Sciatic nerve (tissue), 2 donors: ENCODE results near the gene SNHG17. TPM values are rescaled to one million over a fixed set of nuclear protein-coding genes. Genes with fewer than 3 reads are reported as not detected.
"Not testable (repeated sequence)": the region's sequence is repeated elsewhere in the genome, so short reads cannot be mapped to it uniquely, and the experiment has no call there.

Experiments
- ATAC-seq: fragments of 200-7000 bp; cut with Tn5 transposase; one replicate; pipeline ENCODE4 v1.9.1; 2020; ENCODE audit warnings: mild to moderate bottlenecking, moderate library complexity
- DNase-seq: peaks from one replicate; pipeline ENCODE4 v3.0.0-alpha.2; 2020; ENCODE audit warnings: low spot score
- intact Hi-C: fragments of 100-400 bp; cut with DNase I; formaldehyde crosslinking; loops from one replicate; pipeline ENCODE4 v1.14.2; 2022
- total RNA-seq: library from RNA; stranded (reverse); fragmentation: NEBNext Ultra II Directional; extraction: Animal tissue kit (Norgen Biotek cat#: 25700); gene quantifications from one replicate; pipeline ENCODE4 v1.2.1, GENCODE V29; 2021
- donor health status: DM: no; HTN: no; CAD: no.
- donor health status: DM: no; HTN: no; CAD: no.

The SNHG17 gene
- total RNA-seq, 1 donor from 2014 or later = 30.8 TPM

- peak; percentile 58 for ATAC-seq
- intact Hi-C loops = no loop called here
- DNase-seq = no peak
These were observed 8.9 kb downstream of the SNHG17 start for GRCh38 chr20:38426006-38426897.

DNA sequence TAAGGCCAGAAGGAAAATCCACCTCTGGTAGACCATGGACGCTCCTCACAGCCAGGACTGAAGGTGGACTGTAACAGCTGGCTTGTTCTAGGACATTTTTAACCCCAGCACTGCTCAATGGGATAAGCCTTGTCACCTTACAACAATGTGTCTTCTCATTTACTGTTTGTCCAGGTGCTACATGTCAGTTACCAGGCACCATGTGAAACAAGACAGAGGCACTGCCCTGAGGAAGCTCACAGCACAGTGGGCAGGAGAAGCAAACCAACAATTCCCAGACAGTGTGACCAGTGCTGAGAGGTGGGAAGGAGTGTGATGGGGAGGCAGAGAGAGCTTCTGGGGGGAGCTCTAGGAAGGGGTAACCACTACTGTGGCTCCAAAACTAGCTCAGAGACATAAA, 10.7 kb downstream of the SNHG17 start:
- DNase-seq (no peak), ATAC-seq (no peak)
- intact Hi-C loops = no loop called here

DNA sequence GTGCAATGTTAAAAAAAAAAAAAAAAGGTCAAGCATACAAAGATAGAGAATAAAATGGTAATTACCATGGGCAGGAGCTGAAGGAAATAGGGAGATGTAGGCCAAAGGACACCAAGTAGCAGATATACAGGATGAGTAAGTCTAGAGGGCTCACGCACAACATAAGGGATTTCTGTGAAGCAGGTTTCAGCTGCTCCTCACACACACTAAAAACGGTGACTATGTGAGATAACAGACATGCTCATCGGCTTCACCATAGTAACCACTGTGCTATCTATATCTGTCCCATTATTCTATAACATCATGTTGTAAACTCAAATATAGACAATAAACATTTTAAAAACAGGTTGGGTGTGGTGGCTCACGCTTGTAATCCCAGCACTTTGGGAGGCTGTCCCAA, 11.6 kb downstream of the SNHG17 start:
- intact Hi-C loops = no loop called here
- DNase-seq = no peak
- no peak for ATAC-seq

- DNase-seq (no peak), ATAC-seq (no peak)
- intact Hi-C loops = no loop called here
These were observed 13.2 kb downstream of the SNHG17 start for GRCh38 chr20:38421915-38422314.

DNA sequence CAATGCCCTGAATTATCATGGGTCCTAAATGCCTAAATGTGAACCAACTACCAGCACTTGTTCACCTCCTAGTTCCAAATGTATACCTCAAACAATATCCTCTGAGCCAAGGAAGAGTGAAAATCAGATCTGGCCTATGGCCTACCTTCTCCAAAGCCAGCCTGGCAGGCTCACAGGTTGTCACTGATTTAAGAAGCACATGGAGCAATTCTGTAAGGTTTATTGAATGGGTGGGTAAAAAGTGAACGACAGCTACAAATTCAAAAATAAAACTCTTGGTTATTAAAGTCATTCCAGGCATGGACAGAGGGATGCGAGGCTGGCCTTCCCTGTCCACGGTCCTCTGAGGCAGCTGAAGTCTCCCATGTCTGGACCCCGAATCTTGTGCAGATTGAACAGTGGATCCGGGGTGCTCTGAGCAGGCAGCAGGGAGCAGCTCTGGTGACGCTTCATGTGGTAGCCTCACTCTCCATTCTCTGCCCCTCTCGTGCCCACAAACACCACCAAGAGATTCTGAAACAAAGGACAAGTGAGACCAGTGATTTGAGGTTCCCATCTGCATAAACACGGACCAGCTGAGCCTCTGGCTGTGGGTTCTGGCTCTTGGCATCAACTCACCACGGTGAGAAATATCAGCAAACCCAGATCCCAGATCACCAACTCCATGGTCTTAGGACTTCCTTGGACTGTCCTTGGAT, 14.6 kb downstream of the SNHG17 start:
- intact Hi-C loops = no loop called here
- DNase-seq = no peak

DNA sequence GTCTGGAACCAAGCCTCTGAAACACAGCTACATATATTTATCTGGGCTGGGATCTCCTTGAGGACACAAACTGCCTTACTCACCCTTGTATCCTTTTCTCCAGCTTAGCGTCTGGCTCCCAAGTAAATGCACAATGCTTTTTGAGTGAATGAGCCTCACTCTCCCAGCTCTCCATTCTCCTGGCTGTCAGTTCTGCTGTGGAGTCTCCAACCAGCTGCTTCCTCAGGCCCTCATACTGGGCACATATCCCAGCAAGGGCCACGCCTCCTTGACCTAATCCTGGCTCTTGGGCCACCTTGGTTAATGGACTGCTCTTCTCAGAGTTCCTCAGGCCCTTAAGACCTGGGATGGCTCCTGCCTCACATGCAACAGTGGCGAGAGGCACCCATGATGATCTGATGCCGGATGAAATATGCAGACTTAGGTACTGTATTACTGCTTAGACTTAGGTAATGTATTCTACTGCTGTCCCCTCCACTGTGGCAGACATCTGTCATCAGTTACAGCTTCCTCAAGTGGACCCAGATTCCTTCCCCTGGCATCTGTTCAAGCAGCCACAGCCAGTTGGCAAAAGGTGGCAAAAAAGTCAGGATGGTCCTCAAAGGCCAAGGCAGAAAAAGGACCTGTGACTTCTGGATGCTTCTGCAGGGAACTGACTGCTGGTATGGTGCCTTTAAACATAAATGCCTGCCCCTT, 16.5 kb downstream of the SNHG17 start:
- peak; percentile 83 for ATAC-seq
- DNase-seq = peak; percentile 68
- intact Hi-C loops = loop anchor here (10.0 kb wide), 2 partner anchors 194 to 354 kb away; no protein-coding TSS in a partner anchor

More for the DNA sequence above, 14.6 kb downstream of the SNHG17 start:
- no peak for ATAC-seq

DNA sequence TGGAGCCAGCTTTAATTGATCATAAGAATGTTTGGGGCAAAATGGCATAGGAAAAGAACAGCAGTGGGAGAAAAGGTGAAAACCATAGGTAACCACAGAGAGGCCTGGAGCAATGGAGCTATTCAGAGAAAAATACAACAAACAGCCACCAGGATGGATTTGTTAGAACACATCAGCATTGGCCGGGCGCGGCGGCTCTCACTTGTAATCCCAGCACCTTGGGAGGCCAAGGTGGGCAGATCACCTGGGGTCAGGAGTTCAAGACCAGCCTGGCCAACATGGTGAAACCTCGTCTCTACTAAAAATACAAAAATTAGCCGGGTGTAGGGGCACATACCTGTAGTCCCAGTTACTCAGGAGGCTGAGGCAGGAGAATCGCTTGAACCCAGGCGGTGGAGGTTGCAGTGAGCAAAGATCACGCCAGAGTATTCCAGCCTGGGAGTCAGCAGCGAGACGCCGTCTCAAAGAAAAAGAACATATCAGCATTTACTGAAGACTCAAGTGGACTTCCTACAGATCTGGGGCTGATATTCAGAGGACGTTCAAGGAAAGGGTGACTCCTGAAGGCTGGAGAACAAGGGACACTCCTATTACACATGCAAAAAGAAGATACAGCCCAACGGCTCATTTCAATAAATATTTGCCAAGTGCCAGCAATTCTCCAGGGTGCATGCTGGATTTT, 20.2 kb downstream of the SNHG17 start:
- no peak for ATAC-seq
- DNase-seq = peak; percentile 44
- intact Hi-C loops = loop anchor here (10.0 kb wide), 2 partner anchors 190 to 350 kb away; no protein-coding TSS in a partner anchor

DNA sequence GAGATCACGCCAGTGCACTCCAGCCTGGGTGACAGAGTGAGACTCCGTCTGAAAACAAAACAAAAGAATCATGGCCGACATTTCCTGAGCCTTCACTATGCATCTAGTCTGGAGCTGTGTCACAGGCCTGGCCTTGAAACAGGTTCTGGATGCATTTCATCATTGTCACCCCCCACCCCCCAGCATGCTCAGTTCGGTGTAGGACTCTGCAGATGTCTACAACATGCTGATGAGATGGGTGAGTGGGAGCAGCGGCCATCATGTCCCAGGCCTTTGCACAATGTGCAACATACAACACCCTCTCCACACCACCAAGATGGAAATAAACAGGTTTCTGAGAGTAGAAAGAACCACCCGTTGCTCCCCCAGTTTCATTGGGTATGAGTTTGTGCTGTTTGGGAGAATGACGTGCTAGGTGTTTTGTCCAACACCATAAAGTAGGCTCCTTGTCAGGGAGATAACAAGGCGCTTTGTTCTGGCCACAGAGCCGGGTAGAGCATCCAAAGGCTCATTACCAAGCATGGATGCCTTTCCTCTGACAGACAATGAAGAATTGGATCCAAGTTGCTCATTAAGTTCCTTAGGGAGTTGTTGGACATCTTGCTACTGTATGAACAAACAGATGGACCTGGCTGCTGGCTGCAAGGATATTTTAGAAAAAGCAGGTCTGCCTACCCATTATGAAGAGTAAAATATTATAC, 22.1 kb downstream of the SNHG17 start:
- ATAC-seq (peak; percentile 66), DNase-seq (peak; percentile 21)
- intact Hi-C loops = loop anchor here (10.0 kb wide), 2 partner anchors 188 to 348 kb away; no protein-coding TSS in a partner anchor

- DNase-seq, ATAC-seq, intact Hi-C loops: not testable (repeated sequence)
These were observed 27.3 kb downstream of the SNHG17 start for GRCh38 chr20:38407822-38408221.

GRCh38 chr20:38407321-38407720, 27.8 kb downstream of the SNHG17 start:
- peak; percentile 50 for DNase-seq
- ATAC-seq = no peak
- intact Hi-C loops = no loop called here

GRCh38 chr20:38406476-38406875, 28.7 kb downstream of the SNHG17 start:
- peak; percentile 23 for DNase-seq
- intact Hi-C loops = no loop called here
- ATAC-seq = no peak

GRCh38 chr20:38405132-38405531, 30.0 kb downstream of the SNHG17 start:
- DNase-seq = peak; percentile 18
- intact Hi-C loops = no loop called here
- ATAC-seq = no peak

DNA sequence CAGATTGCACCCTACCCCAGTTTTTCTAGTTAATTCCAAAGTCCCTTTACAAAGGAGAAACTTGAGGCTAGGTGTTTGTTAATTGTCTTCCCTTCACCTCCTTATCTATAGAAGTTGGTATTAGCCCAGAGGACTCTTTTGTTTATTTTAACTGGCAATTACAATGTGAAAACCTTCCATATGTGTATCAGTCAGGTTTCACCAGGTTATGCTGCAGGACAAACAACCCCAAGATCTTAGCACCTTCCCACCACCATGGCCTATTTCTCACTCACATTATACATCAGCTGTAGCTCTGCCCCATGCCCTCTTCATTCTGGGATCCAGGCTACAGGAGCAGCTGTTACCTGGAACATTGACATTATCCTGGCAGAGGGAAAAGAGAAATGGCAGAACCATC, 31.1 kb downstream of the SNHG17 start:
- no peak for DNase-seq
- ATAC-seq = no peak
- intact Hi-C loops = no loop called here

- DNase-seq = no peak
- ATAC-seq = no peak
- intact Hi-C loops = no loop called here
These were observed 32.3 kb downstream of the SNHG17 start for GRCh38 chr20:38402816-38403215.

DNA sequence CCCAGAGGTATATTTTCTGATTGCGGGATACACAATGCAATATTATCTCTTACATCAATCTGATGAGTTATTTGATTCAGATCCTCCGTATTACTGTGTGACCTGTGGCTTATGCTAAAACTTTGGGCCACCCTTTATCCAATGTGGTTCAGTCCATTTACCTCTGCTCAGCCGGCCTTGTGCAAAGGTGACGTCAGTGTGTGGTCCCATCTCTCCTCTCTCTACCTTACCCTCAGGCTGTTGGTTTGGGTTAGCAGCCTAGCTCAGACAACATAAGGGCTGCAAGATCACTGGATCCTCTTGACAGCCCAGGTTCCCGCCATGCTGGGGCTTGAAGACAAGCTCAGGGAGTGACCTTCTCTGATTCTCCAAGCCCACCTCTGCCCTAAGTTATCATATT, 33.0 kb downstream of the SNHG17 start:
- ATAC-seq = no peak
- DNase-seq = no peak
- intact Hi-C loops = no loop called here

DNA sequence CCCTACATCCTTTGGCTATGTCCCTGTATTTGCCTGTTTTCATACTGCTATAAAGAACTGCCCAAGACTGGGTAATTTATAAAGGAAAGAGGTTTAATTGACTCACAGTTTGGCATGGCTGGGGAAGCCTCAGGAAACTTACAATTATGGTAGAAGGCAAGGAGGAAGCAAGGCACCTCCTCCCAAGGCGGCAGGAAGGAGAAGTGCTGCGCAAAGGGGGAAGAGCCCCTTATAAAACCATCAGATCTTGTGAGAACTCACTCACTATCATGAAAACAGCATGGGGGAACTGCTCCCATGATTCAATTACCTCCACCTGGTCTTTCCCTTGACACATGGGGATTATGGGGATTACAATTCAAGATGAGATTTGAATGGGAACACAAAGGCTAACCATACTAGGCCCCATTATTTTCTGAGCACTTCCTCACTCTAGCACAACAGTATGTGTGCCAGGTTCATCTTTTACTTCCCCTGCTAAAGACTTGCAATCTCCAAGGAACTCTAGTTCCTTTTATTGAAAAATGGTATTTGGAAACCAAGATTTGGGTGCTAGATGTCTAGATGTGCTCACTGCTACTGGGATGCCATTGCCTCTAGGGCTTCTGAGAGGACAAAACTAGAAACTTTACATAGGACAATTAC, 39.3 kb downstream of the SNHG17 start:
- ATAC-seq, intact Hi-C loops: not testable (repeated sequence)

DNA sequence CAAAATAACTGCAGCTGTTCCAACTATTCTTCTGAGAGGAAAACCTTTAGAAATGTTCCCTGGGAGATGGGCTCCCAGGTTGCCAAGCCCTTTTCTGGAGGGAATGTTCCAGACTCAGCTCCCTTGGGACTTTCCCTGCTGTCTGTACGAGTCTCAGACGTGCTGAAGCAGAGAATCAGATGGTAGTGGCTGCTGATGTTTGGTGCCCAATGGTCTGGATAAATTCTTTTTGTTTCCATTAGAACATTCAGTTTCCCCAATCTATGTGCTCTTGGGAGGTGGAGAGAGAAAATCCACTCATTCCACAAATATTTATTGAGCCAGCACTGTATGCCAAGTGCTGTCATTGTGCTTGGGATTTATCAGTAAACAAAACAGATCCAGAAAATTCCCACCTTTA, 40.0 kb downstream of the SNHG17 start:
- ATAC-seq (peak; percentile 92), DNase-seq (no peak)
- intact Hi-C loops = no loop called here

More for the DNA sequence above, 39.3 kb downstream of the SNHG17 start:
- not testable (repeated sequence) for DNase-seq

GRCh38 chr20:38393259-38393658, 41.9 kb downstream of the SNHG17 start:
- ATAC-seq (no peak), DNase-seq (no peak)
- intact Hi-C loops = no loop called here
